K562 (cell line): ENCODE results near the gene CRTC3. TPM values are rescaled to one million over a fixed set of nuclear protein-coding genes. Genes with fewer than 3 reads are reported as not detected.

ENCODE experiments used
- ATF1 ChIP-seq, 2 experiments: fragments of 450-650 bp in 1 of 2; IDR thresholded peaks; 2 replicates each; pipeline ENCODE4 v1.6.1; 2016; ENCODE audit warnings: missing compliant biosample characterization in 1 of 2, missing genetic modification characterization in 1 of 2
- ELF4 ChIP-seq: fragments of 450-650 bp; formaldehyde crosslinking; IDR thresholded peaks from 2 replicates; pipeline ENCODE4 v1.4.0; 2022; ENCODE audit warnings: missing genetic modification characterization
- HDAC1 ChIP-seq, 2 experiments: fragments of 450-650 bp; IDR thresholded peaks; 2 replicates each; pipeline ENCODE4 v1.6.1; 2016 to 2017; ENCODE audit warnings: inconsistent platforms in 1 of 2, mild to moderate bottlenecking in 1 of 2, moderate library complexity in 1 of 2
- HDAC6 ChIP-seq: IDR thresholded peaks from 2 replicates; pipeline ENCODE4 v1.6.1; 2012; ENCODE audit warnings: low read depth, mild to moderate bottlenecking, control low read depth, inconsistent platforms, low read length, moderate library complexity
- HMGXB4 ChIP-seq: sonication (generic); formaldehyde crosslinking; IDR thresholded peaks from 2 replicates; pipeline ENCODE4 v1.8.1; 2023; ENCODE audit warnings: mild to moderate bottlenecking, missing genetic modification reagents
- JUND ChIP-seq, 2 experiments: IDR thresholded peaks; 2 replicates in 1 of 2; 3 replicates in 1 of 2; pipeline ENCODE4 v1.6.1; 2011; ENCODE audit warnings: borderline replicate concordance in 2 of 2, low read depth in 2 of 2, low read length in 2 of 2, improper control_type of control experiment in 1 of 2, missing biosample characterization in 1 of 2, missing genetic modification characterization in 1 of 2, missing genetic modification reagents in 1 of 2
- LCOR ChIP-seq: sonication (generic); formaldehyde crosslinking; IDR thresholded peaks from 2 replicates; pipeline ENCODE4 v1.8.0; 2022; ENCODE audit warnings: mild to moderate bottlenecking, missing genetic modification reagents
- STAT5A ChIP-seq: IDR thresholded peaks from 2 replicates; pipeline ENCODE4 v1.6.1; 2012; ENCODE audit warnings: low read length, inconsistent platforms, borderline replicate concordance
- XRCC4 ChIP-seq: IDR thresholded peaks from one replicate; pipeline ENCODE4 v1.6.1; 2011; ENCODE audit not compliant: insufficient read depth, insufficient read length; ENCODE audit errors: extremely low read depth
- ZNF280A ChIP-seq: fragments of 450-650 bp; IDR thresholded peaks from 2 replicates; pipeline ENCODE4 v1.6.1; 2018; ENCODE audit warnings: mild to moderate bottlenecking, low read depth; ENCODE audit not compliant: partially characterized antibody
- polyA plus RNA-seq, 8 experiments: library from polyadenylated mRNA; depleted of rRNA in 4 of 8; stranded (reverse) in 5 of 8; unstranded in 3 of 8; fragments of >200 nt; fragmentation: Nextera tagmentation in 2 of 8; fragmentation: Illumina TruSeq in 1 of 8; extraction: Ambion mirVana in 2 of 8; extraction: Trizol in 1 of 8; gene quantifications; 2 replicates each; pipeline versions ENCODE4 v1.2.1 to v1.2.3, GENCODE V29; 2011 to 2014; ENCODE audit warnings: inconsistent platforms in 1 of 8, missing spikeins in 1 of 8
- total RNA-seq, 7 experiments: library from RNA; depleted of rRNA in 6 of 7; stranded (reverse); fragments of >200 nt in 6 of 7; fragmentation: Illumina TruSeq in 2 of 7; extraction: Trizol in 2 of 7; gene quantifications; 2 replicates each; pipeline versions ENCODE4 v1.2.1 to v1.2.3, GENCODE V29; 2011 to 2021; ENCODE audit warnings: low replicate concordance in 1 of 7
- TF ChIP-seq, protein P1 (sequence below): fragments of 450-650 bp; IDR thresholded peaks from 2 replicates; pipeline ENCODE4 v1.6.1; 2016; ENCODE audit warnings: borderline replicate concordance
- TF ChIP-seq, protein P2 (sequence below): conservative IDR thresholded peaks from 2 replicates; pipeline ENCODE4 v1.6.1; 2011; ENCODE audit warnings: low read depth, mild to moderate bottlenecking, low read length; ENCODE audit not compliant: control insufficient read depth
- TF ChIP-seq, protein P3 (sequence below): sonication (generic); IDR thresholded peaks from 2 replicates; pipeline ENCODE4 v1.6.1; 2016
- TF ChIP-seq, protein P4 (sequence below), 3 experiments: IDR thresholded peaks in 2 of 3; conservative IDR thresholded peaks in 1 of 3; 2 replicates each; pipeline ENCODE4 v1.5.1; 2011 to 2012; ENCODE audit warnings: low read length in 3 of 3, mild to moderate bottlenecking in 3 of 3, control low read depth in 2 of 3, improper control_type of control experiment in 1 of 3, inconsistent platforms in 1 of 3, low read depth in 1 of 3, mixed read lengths in 1 of 3, moderate library complexity in 1 of 3; ENCODE audit not compliant: insufficient read depth in 2 of 3

The CRTC3 gene
- total and polyA plus RNA-seq, 9 of the 15 experiments (the other 6 are each of a cell fraction or from before 2014, with no cell fraction given) = 1.2 to 19.0 (median 11.6) TPM

DNA sequence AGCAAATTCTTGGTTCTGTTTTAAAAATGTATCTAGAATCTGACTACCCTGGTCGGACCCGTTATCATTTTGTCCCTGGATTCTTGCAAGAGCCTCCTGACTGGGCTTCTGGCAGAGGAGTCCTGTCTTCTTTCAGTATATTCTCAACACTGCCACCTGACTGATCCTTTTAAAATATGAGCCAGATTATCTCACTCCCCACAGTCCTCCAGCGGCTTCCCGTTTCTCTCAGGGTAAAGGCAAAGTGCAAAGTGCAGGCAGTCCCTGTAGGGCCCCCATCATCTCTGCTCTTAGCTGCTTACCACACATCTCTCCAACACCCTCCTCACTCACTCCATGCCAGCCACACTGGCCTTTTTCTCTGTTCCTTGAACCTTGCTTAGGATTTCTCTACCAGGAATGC, 28.4 kb downstream of the CRTC3 start (continued):
- TF ChIP-seq, protein P1, sequence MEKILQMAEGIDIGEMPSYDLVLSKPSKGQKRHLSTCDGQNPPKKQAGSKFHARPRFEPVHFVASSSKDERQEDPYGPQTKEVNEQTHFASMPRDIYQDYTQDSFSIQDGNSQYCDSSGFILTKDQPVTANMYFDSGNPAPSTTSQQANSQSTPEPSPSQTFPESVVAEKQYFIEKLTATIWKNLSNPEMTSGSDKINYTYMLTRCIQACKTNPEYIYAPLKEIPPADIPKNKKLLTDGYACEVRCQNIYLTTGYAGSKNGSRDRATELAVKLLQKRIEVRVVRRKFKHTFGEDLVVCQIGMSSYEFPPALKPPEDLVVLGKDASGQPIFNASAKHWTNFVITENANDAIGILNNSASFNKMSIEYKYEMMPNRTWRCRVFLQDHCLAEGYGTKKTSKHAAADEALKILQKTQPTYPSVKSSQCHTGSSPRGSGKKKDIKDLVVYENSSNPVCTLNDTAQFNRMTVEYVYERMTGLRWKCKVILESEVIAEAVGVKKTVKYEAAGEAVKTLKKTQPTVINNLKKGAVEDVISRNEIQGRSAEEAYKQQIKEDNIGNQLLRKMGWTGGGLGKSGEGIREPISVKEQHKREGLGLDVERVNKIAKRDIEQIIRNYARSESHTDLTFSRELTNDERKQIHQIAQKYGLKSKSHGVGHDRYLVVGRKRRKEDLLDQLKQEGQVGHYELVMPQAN = no peak
- TF ChIP-seq XRCC4 = no peak
- TF ChIP-seq JUND (IDR thresholded peaks at IDR 0.05; ENCODE audit: borderline replicate concordance, low read depth, low read length) = peak; percentile 23; the same call in 1 of the 2 replicates
- TF ChIP-seq JUND (tag; IDR thresholded peaks at IDR 0.05; ENCODE audit: borderline replicate concordance, low read depth, low read length) = no peak
- TF ChIP-seq STAT5A = no peak
- no peak for TF ChIP-seq LCOR
- no peak for TF ChIP-seq ELF4 (CRISPR knock-in tag)
- TF ChIP-seq ATF1 (CRISPR knock-in tag; IDR thresholded peaks at IDR 0.05) = no peak
- TF ChIP-seq ATF1 (tag; IDR thresholded peaks at IDR 0.05) = no peak
- no peak for TF ChIP-seq ZNF280A
- TF ChIP-seq HDAC1 (IDR thresholded peaks at IDR 0.05) = peak in 1 of 2 experiments; percentile 23; a peak in 1 of 4 replicates
- no peak for TF ChIP-seq HDAC6
- TF ChIP-seq HMGXB4 (CRISPR knock-in tag) = no peak
- TF ChIP-seq, protein P2, sequence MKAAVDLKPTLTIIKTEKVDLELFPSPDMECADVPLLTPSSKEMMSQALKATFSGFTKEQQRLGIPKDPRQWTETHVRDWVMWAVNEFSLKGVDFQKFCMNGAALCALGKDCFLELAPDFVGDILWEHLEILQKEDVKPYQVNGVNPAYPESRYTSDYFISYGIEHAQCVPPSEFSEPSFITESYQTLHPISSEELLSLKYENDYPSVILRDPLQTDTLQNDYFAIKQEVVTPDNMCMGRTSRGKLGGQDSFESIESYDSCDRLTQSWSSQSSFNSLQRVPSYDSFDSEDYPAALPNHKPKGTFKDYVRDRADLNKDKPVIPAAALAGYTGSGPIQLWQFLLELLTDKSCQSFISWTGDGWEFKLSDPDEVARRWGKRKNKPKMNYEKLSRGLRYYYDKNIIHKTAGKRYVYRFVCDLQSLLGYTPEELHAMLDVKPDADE = no peak
- TF ChIP-seq, protein P3, sequence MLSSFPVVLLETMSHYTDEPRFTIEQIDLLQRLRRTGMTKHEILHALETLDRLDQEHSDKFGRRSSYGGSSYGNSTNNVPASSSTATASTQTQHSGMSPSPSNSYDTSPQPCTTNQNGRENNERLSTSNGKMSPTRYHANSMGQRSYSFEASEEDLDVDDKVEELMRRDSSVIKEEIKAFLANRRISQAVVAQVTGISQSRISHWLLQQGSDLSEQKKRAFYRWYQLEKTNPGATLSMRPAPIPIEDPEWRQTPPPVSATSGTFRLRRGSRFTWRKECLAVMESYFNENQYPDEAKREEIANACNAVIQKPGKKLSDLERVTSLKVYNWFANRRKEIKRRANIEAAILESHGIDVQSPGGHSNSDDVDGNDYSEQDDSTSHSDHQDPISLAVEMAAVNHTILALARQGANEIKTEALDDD = no peak; the same call in 1 of the 2 replicates
- TF ChIP-seq, protein P4, sequence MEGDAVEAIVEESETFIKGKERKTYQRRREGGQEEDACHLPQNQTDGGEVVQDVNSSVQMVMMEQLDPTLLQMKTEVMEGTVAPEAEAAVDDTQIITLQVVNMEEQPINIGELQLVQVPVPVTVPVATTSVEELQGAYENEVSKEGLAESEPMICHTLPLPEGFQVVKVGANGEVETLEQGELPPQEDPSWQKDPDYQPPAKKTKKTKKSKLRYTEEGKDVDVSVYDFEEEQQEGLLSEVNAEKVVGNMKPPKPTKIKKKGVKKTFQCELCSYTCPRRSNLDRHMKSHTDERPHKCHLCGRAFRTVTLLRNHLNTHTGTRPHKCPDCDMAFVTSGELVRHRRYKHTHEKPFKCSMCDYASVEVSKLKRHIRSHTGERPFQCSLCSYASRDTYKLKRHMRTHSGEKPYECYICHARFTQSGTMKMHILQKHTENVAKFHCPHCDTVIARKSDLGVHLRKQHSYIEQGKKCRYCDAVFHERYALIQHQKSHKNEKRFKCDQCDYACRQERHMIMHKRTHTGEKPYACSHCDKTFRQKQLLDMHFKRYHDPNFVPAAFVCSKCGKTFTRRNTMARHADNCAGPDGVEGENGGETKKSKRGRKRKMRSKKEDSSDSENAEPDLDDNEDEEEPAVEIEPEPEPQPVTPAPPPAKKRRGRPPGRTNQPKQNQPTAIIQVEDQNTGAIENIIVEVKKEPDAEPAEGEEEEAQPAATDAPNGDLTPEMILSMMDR (IDR thresholded peaks at IDR 0.05 in 2 of 3, conservative IDR thresholded peaks at IDR 0.05 in 1 of 3; ENCODE audit: insufficient read depth in 2 of 3, low read depth in 1 of 3, low read length in 3 of 3) = peak in 2 of 3 experiments; percentile 21 to 23; a peak in 1 of 6 replicates
